Stromal cell of bone marrow (primary cell): ENCODE measurements around the gene ARHGAP30.
"Not testable (repeated sequence)": the region's sequence is repeated elsewhere in the genome, so short reads cannot be mapped to it uniquely, and the experiment has no call there.

Source experiments
- DNase-seq: peaks from one replicate; pipeline ENCODE4 v3.0.0-alpha.2; 2012; ENCODE audit warnings: low read depth

The ARHGAP30 gene

DNA sequence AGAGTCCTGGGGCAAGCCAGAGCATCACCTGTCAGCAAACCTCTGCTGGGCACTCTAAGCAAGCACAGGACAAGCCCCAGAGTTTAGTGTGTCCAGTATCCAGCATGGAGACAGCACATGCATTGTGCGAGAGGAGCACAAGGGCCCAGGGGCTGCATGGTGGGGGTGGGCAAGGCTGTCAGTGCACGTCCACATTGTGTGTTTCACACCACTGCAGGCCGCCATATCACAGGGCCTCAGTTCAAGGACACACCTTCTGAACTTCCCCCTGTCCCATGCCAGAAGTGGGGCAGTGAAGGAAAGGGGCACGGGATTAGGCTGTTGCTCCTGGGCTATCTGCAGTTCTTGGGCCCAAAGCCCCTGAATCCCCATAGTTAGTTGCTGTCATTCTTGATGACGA, 30.1 kb downstream of the ARHGAP30 start:
- no peak for DNase-seq

DNA sequence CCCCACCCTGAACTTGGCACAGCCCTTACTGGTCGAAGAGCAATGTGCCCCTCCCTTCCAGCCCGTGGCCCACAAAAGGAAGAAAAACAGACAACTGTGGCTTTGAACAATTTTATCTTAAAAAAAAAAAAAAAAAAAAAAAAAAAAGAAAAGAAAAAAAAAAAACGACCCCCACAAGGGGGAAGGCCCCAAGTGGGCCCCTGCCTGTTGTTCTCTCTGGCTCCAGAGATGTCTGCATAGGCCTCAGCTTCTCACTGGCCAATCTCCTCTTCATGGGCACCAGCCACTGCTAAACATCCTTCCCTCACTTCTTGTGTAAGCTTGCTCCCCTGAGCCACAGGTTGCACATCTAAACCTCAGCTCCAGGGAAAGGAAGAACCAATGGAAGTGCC, 30.5 kb downstream of the ARHGAP30 start:
- DNase-seq: no peak

GRCh38 chr1:161038523-161039153, 31.1 kb downstream of the ARHGAP30 start, which contains the start of gene TSTD1:
TSS of gene TSTD1 (minus strand) at chr1:161038964. CDS start at chr1:161038889, 75 bp downstream.
- no peak for DNase-seq

DNA sequence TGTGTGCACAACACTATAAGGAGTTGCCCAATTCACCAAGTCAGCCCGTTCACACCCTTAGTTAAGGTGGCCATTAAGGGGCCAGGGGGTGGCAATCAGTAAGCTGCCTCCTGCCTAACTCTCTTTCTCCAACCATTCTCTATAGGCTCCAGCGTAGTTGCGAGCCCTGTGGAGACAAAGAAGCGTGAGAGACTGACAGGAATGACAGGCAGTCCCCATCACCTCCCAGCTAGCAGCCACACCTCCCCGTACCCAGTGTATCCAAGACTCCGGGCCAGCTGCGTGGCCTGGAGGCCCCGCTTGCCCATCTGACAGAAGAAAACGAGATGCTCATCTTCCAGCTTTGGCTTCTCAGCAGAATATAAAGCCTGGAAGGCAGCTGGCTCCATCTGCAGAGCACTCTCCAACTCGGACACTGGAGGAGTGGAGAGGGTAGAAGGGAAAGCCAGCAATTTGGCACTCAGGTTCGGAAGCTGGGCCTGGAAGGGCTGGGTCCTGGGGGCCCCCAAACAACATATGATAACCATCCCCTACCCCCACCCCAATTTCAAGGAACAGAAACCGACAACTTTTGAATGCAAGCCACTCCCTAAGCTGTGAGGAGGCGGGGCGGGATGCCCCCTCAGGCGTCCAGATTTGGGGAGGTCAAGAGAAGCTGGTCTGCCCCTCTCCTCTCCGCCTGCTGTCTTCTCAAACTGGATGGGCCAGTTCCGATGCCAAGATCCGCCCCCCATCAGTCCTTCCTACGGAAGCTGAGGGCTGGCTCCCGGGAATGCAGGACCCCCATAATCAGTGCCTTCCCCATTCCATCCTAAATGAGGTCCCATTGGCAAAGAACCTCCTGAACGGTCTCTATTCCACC, 31.8 kb downstream of the ARHGAP30 start:
- no peak for DNase-seq

- no peak for DNase-seq
Measured at GRCh38 chr1:161033751-161034150, 35.9 kb downstream of the ARHGAP30 start.

- no peak for DNase-seq
Measured at GRCh38 chr1:161032409-161032808, 37.3 kb downstream of the ARHGAP30 start.

- no peak for DNase-seq
Measured at GRCh38 chr1:161031874-161032273, 37.8 kb downstream of the ARHGAP30 start.

- not testable (repeated sequence) for DNase-seq
Measured at GRCh38 chr1:161029466-161029865, 40.2 kb downstream of the ARHGAP30 start.

GRCh38 chr1:161026954-161027353, 42.7 kb downstream of the ARHGAP30 start:
- not testable (repeated sequence) for DNase-seq

GRCh38 chr1:161022432-161022831, 47.3 kb downstream of the ARHGAP30 start:
- not testable (repeated sequence) for DNase-seq

- DNase-seq: no peak
Measured at GRCh38 chr1:161021970-161022353, 47.7 kb downstream of the ARHGAP30 start.

DNA sequence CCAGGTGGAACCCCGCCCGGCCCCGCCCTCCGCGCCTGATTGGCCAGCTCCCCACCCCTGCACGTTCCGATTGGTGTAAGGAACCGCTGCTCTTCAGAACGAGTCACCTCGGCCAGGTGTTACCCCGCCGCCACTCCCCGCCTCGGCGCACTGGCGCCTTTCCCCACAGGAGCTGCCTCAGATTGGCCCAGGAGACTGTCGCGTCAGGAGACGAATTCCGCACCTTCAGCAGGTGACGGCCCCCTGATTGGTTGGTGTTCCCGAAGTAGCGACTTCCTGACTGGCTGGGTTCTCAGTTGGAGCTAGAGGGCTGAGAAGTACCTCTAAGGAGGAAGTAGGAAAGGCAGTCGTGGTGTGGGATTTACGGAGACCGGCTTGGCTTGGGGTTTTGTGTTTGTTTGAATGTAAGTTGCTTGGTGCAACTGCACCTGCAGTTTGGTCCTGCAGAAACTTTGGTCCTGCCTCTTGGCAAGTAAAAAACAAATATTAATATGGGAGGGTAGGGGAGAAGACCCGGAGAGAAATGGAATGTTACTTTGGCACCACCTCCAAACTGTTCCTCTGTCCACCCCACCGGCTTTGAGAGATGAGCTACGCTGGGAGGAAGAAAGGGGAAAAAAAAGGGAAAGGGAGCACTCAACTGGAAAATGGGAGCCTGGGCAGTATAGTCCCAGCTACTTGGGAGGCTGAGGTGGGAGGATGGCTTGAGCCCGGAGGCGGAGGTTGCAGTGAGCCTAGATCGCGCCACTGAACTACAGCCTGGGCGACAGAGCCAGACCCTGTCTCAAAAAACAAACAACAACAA, 48.3 kb downstream of the ARHGAP30 start:
- DNase-seq: no peak

DNA sequence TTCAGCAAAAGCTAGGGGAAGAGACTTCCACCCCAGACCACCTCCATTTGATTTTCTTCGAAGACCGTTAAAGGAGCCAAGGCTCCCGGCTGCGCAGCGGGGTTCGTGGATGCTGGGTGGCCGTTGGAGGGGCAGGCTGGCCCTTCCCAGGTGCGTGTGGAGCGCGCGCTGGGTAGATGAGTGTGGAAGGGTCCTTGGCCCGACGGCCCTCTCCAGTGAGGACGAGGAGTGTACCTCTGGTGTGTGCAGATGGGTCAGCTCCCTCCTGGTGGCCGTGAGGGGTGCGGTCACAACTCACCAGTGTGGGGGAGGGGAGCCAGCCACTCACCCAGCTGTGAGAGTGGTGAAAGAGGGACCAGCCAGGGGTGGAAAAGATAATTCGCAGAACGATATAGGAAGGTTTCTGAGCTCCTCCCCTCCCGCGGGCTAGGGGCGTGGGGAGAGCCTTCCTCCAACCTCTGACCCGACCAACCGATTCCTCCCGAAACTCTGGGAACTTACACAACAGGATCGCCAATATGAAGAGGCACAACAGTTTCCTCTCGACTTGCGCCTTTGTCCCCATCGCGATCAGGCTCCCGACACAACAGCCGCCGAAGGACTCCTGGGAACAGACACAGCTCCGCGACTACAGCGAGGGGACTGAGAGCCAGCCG, 49.1 kb downstream of the ARHGAP30 start, which contains the start of gene F11R:
F11R (minus strand) TSS at position 644 of the 656 bp plus-strand sequence; CDS start at position 565, 79 bp downstream.
- DNase-seq: no peak

DNA sequence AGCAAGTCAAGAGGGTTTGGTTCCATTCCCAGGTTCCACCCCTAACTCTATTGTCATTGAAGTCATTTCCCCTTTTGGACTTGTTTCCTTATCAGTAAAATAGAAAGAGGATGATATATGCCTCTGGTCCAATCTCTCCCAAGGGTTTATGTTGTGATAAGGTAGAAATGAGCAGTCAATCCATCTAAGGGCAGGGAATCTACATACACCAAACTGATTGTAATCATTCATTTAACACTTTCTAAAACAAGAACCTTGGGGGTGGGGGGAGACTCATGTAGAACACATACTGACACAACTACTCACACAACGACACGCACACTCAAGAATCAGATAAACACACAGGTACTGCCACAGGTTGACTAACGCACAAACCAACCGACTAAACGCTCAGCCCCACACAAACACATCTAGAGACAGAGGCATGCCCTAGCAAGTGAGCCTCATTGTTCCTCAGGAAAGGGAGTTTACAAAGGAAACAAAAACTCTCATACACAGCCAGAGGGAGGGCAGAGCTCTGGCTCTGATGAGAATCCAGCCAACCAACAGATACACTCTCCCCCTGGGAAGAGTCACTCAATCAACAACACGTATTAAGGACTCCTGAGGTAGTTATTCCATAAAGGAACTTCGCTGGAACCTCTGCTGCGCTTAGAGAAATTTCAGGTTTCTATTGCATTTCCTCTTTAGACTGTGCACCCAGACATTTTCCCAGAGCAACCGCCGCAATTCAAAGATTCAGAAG, 49.8 kb downstream of the ARHGAP30 start:
- no peak for DNase-seq

DNA sequence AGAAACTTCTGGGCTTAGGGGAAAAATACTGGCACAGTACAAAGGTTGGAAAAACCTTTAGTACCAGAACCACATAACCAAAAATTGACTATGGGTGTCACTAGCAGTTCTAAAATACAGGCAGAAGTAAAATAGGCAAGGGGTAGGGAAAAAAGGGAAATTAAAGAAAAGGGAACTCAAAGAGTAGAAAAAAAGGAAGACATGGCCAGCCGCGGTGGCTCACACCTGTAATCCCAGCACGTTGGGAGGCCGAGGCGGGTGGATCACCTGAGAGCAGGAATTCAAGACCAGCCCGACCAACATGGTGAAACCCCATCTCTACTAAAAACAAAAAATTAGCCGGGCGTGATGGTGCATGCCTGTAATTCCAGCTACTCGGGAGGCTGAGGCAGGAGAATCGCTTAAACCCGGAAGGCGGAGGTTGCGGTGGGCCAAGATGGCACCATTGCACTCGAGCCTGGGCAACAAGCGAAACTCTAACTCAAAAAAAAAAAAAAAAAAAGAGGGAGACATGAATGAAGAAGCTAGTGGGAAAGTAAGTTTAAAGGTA, 50.5 kb downstream of the ARHGAP30 start:
- DNase-seq: not testable (repeated sequence)

GRCh38 chr1:161018631-161018930, 51.1 kb downstream of the ARHGAP30 start:
- DNase-seq: no peak

GRCh38 chr1:161017756-161018630, 51.7 kb downstream of the ARHGAP30 start:
- no peak for DNase-seq

- not testable (repeated sequence) for DNase-seq
Measured at GRCh38 chr1:161017181-161017580, 52.5 kb downstream of the ARHGAP30 start.

DNA sequence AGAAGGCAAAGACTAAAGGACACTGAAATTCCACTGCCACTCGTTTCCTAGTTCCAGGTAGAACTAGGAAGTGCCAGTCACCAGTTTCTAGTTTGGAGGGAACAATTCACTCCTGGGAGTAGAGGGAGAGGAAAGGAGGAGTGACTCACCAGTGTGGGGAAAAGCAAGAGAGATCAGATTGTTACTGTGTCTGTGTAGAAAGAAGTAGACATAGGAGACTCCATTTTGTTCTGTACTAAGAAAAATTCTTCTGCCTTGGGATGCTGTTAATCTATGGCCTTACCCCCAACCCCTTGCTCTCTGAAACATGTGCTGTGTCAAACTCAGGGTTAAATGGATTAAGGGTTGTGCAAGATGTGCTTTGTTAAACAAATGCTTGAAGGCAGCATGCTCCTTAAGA, 53.0 kb downstream of the ARHGAP30 start:
- not testable (repeated sequence) for DNase-seq
